Measurements from ENCODE around the gene COA5.

The COA5 gene

DNA sequence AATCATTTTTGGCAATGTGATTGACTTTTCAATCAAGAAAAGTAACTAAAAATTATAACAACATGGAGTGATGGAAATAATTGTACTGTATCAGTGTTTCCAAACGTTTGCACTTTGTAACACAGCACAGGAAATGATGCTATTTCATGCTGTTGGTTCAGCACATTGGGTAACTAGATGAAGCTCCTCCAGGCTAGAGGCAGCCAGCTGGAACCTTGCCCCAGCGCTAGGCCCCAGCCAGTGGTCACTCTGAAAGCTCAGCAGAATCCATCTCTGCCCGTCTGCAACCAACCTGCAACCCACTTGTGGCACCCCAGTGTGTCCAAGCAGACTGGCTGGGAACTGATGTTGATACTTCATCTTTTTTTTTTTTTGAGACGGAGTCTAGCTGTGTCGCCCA lies 15.3 kb upstream of the COA5 start:
- DNase-seq (ENCODE audit: low read depth in 2 of 2), result peak; percentile 67 to 70
- H3K4me3 ChIP-seq (replicated peaks in 1 of 2; ENCODE audit: low read depth in 2 of 2, low read length in 2 of 2), result no peak overlapping the region
- no peak for TF ChIP-seq CTCF (IDR thresholded peaks at IDR 0.05; ENCODE audit: low read depth, low read length)

- no peak for TF ChIP-seq CTCF (IDR thresholded peaks at IDR 0.05; ENCODE audit: low read depth, low read length)
- H3K4me3 ChIP-seq (replicated peaks in 1 of 2; ENCODE audit: low read depth in 2 of 2, low read length in 2 of 2), result no peak overlapping the region
- no peak for DNase-seq (ENCODE audit: low read depth in 2 of 2)
These were observed 8.8 kb upstream of the COA5 start for GRCh38 chr2:98617149-98617548.

- no peak for DNase-seq (ENCODE audit: low read depth in 2 of 2)
- no peak overlapping the region for H3K4me3 ChIP-seq (replicated peaks in 1 of 2; ENCODE audit: low read depth in 2 of 2, low read length in 2 of 2)
These were observed 7.2 kb upstream of the COA5 start for GRCh38 chr2:98615481-98615880.

GRCh38 chr2:98614024-98614739 lies 5.9 kb upstream of the COA5 start:
- DNase-seq (ENCODE audit: low read depth in 2 of 2), result no peak
- no peak for TF ChIP-seq CTCF (IDR thresholded peaks at IDR 0.05; ENCODE audit: low read depth, low read length)

More at GRCh38 chr2:98615481-98615880, 7.2 kb upstream of the COA5 start:
- peak; percentile 16 for TF ChIP-seq CTCF (IDR thresholded peaks at IDR 0.05; ENCODE audit: low read depth, low read length)

DNA sequence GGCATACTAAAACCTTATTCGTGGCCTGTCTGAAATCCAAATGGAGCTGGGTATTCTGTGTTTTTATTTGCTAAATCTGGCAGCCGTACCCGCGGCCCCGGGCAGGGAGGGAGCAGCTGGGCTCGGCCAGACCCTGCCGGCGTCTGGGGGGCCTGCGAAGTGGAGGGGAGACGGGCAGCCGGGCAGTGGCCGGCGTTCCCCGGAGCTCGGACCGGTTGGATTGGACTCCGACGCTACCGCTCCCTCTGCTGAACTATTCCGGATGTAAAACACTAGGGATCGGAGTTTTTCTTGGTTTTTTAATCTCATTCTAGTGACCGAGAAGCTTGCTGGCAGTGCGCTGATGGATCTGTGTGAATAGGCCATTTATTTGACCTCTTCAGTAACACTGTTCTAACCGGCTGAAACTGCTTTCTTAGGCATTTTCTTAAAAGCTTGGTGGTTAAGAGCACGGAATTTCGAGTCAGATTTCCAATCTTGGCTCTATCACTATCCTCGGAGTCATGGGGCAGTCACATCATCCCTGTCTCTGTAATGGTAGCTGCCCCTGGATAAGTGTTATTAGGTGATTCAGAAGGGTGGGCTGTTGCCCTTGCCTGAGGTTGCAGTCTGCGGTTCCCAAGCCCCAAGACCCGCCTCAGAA lies 771 bp upstream of the COA5 start:
- peak; percentile 55 to 60 for DNase-seq (ENCODE audit: low read depth in 2 of 2)
- no peak for TF ChIP-seq CTCF (IDR thresholded peaks at IDR 0.05; ENCODE audit: low read depth, low read length)
- peak overlapping the region; percentile 85 to 88 for H3K4me3 ChIP-seq (replicated peaks in 1 of 2; ENCODE audit: low read depth in 2 of 2, low read length in 2 of 2)

More at GRCh38 chr2:98614024-98614739, 5.9 kb upstream of the COA5 start:
- no peak overlapping the region for H3K4me3 ChIP-seq (replicated peaks in 1 of 2; ENCODE audit: low read depth in 2 of 2, low read length in 2 of 2)

DNA sequence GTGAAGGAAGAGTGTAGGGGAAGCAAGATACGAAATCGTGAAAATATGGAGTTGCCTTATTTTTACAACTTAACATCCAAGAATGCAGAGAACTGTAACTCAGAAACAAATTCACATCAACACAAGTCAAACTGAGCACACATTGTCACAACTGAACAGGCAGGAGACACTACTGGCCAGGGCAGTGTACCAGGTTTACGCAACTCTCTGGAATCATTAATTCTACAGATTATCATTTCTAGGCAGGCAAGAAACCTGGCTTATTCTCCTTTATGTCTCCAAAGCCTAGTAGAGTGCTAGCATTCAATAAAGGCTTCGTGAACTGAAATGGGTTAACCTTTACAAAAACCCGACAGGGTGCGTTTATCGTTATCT lies 584 bp downstream of the COA5 start:
- DNase-seq (ENCODE audit: low read depth in 2 of 2), result peak; percentile 17 to 36
- peak overlapping the region; percentile 85 to 88 for H3K4me3 ChIP-seq (replicated peaks in 1 of 2; ENCODE audit: low read depth in 2 of 2, low read length in 2 of 2)
- no peak for TF ChIP-seq CTCF (IDR thresholded peaks at IDR 0.05; ENCODE audit: low read depth, low read length)
